CD14-positive monocyte (primary cell): ENCODE data around the gene CFAP92. TPM values are rescaled to one million over a fixed set of nuclear protein-coding genes. Genes with fewer than 3 reads are reported as not detected.

Experiments
- DNase-seq, 3 donors: peaks; one replicate each; pipeline ENCODE4 v3.0.0-alpha.2; 2011 to 2022
- H2AFZ ChIP-seq: 2 replicates; pipeline ENCODE4 v1.6.0; 2012; ENCODE audit warnings: mild to moderate bottlenecking, low read depth, low read length, inconsistent platforms; ENCODE audit not compliant: insufficient read depth, poor library complexity, severe bottlenecking
- H3K27ac ChIP-seq, 2 donors: 1 replicate in 1 of 2; 2 replicates in 1 of 2; pipeline ENCODE4 v1.5.1; 2012 to 2013; ENCODE audit warnings: low read length in 2 of 2, control low read depth in 1 of 2, inconsistent platforms in 1 of 2, low read depth in 1 of 2, mild to moderate bottlenecking in 1 of 2
- H3K27me3 ChIP-seq, 2 donors: one replicate each; pipeline versions ENCODE4 v1.6.0 to v1.6.1; 2011 to 2013; ENCODE audit warnings: low read length in 2 of 2; ENCODE audit not compliant: control insufficient read depth in 2 of 2, insufficient read depth in 2 of 2
- H3K36me3 ChIP-seq, 2 donors: replicated peaks in 1 of 2; 1 replicate in 1 of 2; 2 replicates in 1 of 2; pipeline versions ENCODE4 v1.5.1 to v1.6.1; 2012 to 2013; ENCODE audit warnings: low read length in 2 of 2, control low read depth in 1 of 2, inconsistent platforms in 1 of 2, mild to moderate bottlenecking in 1 of 2; ENCODE audit not compliant: insufficient read depth in 2 of 2, control insufficient read depth in 1 of 2
- H3K4me1 ChIP-seq, 2 donors: 1 replicate in 1 of 2; 2 replicates in 1 of 2; pipeline versions ENCODE4 v1.5.1 to v1.6.1; 2012 to 2013; ENCODE audit warnings: low read length in 2 of 2, control low read depth in 1 of 2, inconsistent platforms in 1 of 2, mild to moderate bottlenecking in 1 of 2, moderate library complexity in 1 of 2; ENCODE audit not compliant: insufficient read depth in 2 of 2, control insufficient read depth in 1 of 2
- H3K4me2 ChIP-seq: replicated peaks from 2 replicates; pipeline ENCODE3; 2012; ENCODE audit warnings: low read length, moderate library complexity, mild to moderate bottlenecking; ENCODE audit not compliant: poor library complexity, severe bottlenecking; ENCODE audit errors: extremely low read depth
- H3K4me3 ChIP-seq, 3 experiments: fragments of 200-600 bp in 1 of 3; sonication (generic) in 1 of 3; replicated peaks in 1 of 3; 1 replicate in 2 of 3; 2 replicates in 1 of 3; pipeline ENCODE4 v1.5.1; 2011 to 2013; ENCODE audit warnings: low read length in 3 of 3, mild to moderate bottlenecking in 3 of 3, control low read depth in 2 of 3, low read depth in 2 of 3, inconsistent platforms in 1 of 3, moderate library complexity in 1 of 3
- H3K79me2 ChIP-seq: 2 replicates; pipeline ENCODE4 v1.6.0; 2012; ENCODE audit warnings: mild to moderate bottlenecking, control low read depth, inconsistent platforms, low read length, moderate library complexity; ENCODE audit not compliant: insufficient read depth
- H3K9ac ChIP-seq: 2 replicates; pipeline ENCODE4 v1.6.0; 2017; ENCODE audit warnings: low read length, mild to moderate bottlenecking; ENCODE audit not compliant: insufficient read depth, poor library complexity, severe bottlenecking
- H3K9me3 ChIP-seq, 2 donors: replicated peaks in 1 of 2; 1 replicate in 1 of 2; 2 replicates in 1 of 2; pipeline versions ENCODE4 v1.5.1 to v1.6.1; 2012 to 2013; ENCODE audit warnings: low read length in 2 of 2, control low read depth in 1 of 2; ENCODE audit not compliant: control insufficient read depth in 1 of 2, insufficient read depth in 1 of 2
- H4K20me1 ChIP-seq: 2 replicates; pipeline ENCODE4 v1.6.0; 2012; ENCODE audit warnings: mild to moderate bottlenecking, low read length, control low read depth, moderate library complexity; ENCODE audit not compliant: insufficient read depth
- H3K27ac Mint-ChIP-seq, 7 donors: one replicate each; pipeline ENCODE4 v1.8.0; 2020; ENCODE audit warnings: mild to moderate bottlenecking in 7 of 7, mixed read lengths in 7 of 7, moderate library complexity in 6 of 7, inconsistent platforms in 2 of 7
- H3K27me3 Mint-ChIP-seq, 3 donors: one replicate each; pipeline ENCODE4 v1.8.0; 2021 to 2022; ENCODE audit warnings: low read depth in 3 of 3, mild to moderate bottlenecking in 3 of 3, mixed read lengths in 3 of 3, moderate library complexity in 3 of 3, inconsistent platforms in 1 of 3
- H3K36me3 Mint-ChIP-seq, 2 donors: one replicate each; pipeline ENCODE4 v1.8.0; 2020; ENCODE audit warnings: mixed read lengths in 2 of 2, inconsistent platforms in 1 of 2, mild to moderate bottlenecking in 1 of 2
- H3K4me1 Mint-ChIP-seq: one replicate; pipeline ENCODE4 v1.8.0; 2020; ENCODE audit warnings: mild to moderate bottlenecking, mixed read lengths
- H3K4me3 Mint-ChIP-seq, 2 donors: one replicate each; pipeline ENCODE4 v1.8.0; 2020; ENCODE audit warnings: mild to moderate bottlenecking in 2 of 2, mixed read lengths in 2 of 2, moderate library complexity in 1 of 2
- H3K9me3 Mint-ChIP-seq, 7 donors: one replicate each; pipeline ENCODE4 v1.8.0; 2020 to 2022; ENCODE audit warnings: mixed read lengths in 7 of 7, mild to moderate bottlenecking in 6 of 7, moderate library complexity in 6 of 7, inconsistent platforms in 2 of 7
- CTCF ChIP-seq: fragments of 200-600 bp; IDR thresholded peaks from one replicate; pipeline ENCODE4 v1.8.0; 2022; ENCODE audit warnings: antibody characterized with exemption, mild to moderate bottlenecking
- WGBS: methylation state at CpG from one replicate; pipeline ENCODE4 v1.1.5; 2013; ENCODE audit warnings: missing lambda C conversion rate; ENCODE audit not compliant: insufficient coverage; 5-methylcytosine and 5-hydroxymethylcytosine counted together
- intact Hi-C, 2 donors: fragments of 100-400 bp; cut with micrococcal nuclease; formaldehyde crosslinking; loops; one replicate each; pipeline versions ENCODE4 v1.15.0 to v1.15.1; 2023
- polyA plus RNA-seq, 3 donors: library from polyadenylated mRNA; depleted of rRNA in 1 of 3; unstranded in 2 of 3; stranded (reverse) in 1 of 3; fragments of 300-500 nt in 2 of 3; fragments of >200 nt in 1 of 3; fragmentation: Illumina TruSeq in 2 of 3; gene quantifications; 1 replicate in 2 of 3; 2 replicates in 1 of 3; pipeline ENCODE4 v1.2.3, GENCODE V29; 2012 to 2021

CFAP92 gene
- polyA plus RNA-seq, 3 donors, result 0.12 to 0.50 (median 0.19) TPM

DNA sequence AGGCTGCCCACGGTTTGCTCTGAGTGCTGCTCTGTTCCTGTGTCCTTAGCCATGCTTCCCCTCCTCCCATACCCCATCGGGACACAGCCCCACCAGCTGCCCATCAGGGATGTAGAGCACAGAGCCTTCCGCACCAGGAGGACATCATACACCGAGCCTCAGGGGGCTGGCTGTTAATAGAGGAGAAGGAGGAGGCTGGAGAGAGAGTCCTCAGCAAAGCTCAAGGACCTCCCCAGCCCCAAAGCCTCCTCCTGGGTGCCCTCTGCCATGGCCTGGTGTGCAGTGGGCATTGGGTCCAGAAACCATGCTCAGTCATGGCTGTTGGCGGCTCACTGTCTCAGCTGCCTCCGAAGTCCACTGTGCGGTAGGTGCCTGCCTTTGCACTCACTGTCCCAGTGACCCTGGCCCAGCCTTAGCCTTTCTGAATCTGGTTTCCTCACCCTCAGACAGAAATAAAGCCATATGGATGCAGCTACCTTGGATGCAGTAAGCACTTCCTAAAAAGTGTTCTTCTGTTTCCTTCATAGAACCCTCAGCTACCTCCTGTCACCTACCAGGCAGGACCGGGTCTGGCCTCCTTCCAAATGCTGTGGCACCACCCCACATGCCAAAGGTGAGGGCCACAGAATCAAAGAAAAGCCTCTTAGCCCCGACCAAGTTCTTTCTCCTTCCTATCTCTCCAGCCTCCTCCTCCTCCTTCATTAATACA lies 60.5 kb downstream of the CFAP92 start:
- Mint-ChIP-seq H3K4me3 (no peak overlapping the region), H3K27ac (no peak overlapping the region), H3K27me3 (peaks cover 1 to 3% (median 2%) of the 10 kb centered on the region in 3 donors), H3K36me3 (no peaks in the 10 kb centered on the region), H3K9me3 (peaks cover 0 to 7% (median 2%) of the 10 kb centered on the region in 7 donors), H3K4me1 (no peaks in the 10 kb centered on the region)
- DNase-seq, result no peak
- Histone ChIP-seq H3K9ac (no peak overlapping the region), H3K27me3 (no peaks in the 10 kb centered on the region), H4K20me1 (no peaks in the 10 kb centered on the region), H3K27ac (no peak overlapping the region), H3K79me2 (no peaks in the 10 kb centered on the region), H2AFZ (no peak overlapping the region), H3K4me1 (no peaks in the 10 kb centered on the region), H3K36me3 (no peaks in the 10 kb centered on the region), H3K4me3 (no peak overlapping the region), H3K9me3 (no peaks in the 10 kb centered on the region), H3K4me2 (no peak overlapping the region)
- WGBS, result 72% methylated on average over 6 of the region's 9 CpGs
- intact Hi-C loops, result no loop called here
- no peak for TF ChIP-seq CTCF

GRCh38 chr3:128932516-128933212 lies 61.2 kb downstream of the CFAP92 start:
- intact Hi-C loops, result no loop called here
- Mint-ChIP-seq H3K4me1 (no peaks in the 10 kb centered on the region), H3K27me3 (peaks cover 0 to 4% (median 3%) of the 10 kb centered on the region in 3 donors), H3K4me3 (no peak overlapping the region), H3K36me3 (no peaks in the 10 kb centered on the region), H3K9me3 (peaks cover 0 to 10% (median 2%) of the 10 kb centered on the region in 7 donors), H3K27ac (no peak overlapping the region)
- WGBS, result 85% methylated on average over 8 of the region's 12 CpGs
- H3K79me2 ChIP-seq, result no peaks in the 10 kb centered on the region
- H2AFZ ChIP-seq, result no peak overlapping the region
- no peaks in the 10 kb centered on the region for H4K20me1 ChIP-seq
- no peaks in the 10 kb centered on the region for H3K36me3 ChIP-seq
- no peak for DNase-seq
- H3K4me2 ChIP-seq, result no peak overlapping the region
- H3K4me3 ChIP-seq, result no peak overlapping the region
- H3K27me3 ChIP-seq, result no peaks in the 10 kb centered on the region
- H3K9ac ChIP-seq, result no peak overlapping the region
- no peak overlapping the region for H3K27ac ChIP-seq
- no peak for TF ChIP-seq CTCF
- H3K9me3 ChIP-seq, result no peaks in the 10 kb centered on the region
- no peaks in the 10 kb centered on the region for H3K4me1 ChIP-seq
